DND-41 (cell line): Measurements from ENCODE around the gene CACNA1D.

Experiments used
- CTCF ChIP-seq: IDR thresholded peaks from 2 replicates; pipeline ENCODE4 v1.5.1; 2012; ENCODE audit warnings: borderline replicate concordance, low read length, moderate library complexity, mild to moderate bottlenecking; ENCODE audit not compliant: poor library complexity, severe bottlenecking; ENCODE audit errors: extremely low read depth
- EZH2 ChIP-seq: IDR thresholded peaks from 3 replicates; pipeline ENCODE4 v1.6.1; 2012; ENCODE audit warnings: borderline replicate concordance, low read depth, mild to moderate bottlenecking, moderate library complexity, low read length, inconsistent platforms; ENCODE audit not compliant: severe bottlenecking

GRCh38 chr3:53671192-53671960 lies 177.0 kb downstream of the CACNA1D start:
- no peak for TF ChIP-seq EZH2
- TF ChIP-seq CTCF = no peak
